ENCODE results near the gene FOXN4. TPM values are rescaled to one million over a fixed set of nuclear protein-coding genes. Genes with fewer than 3 reads are reported as not detected.

Gene FOXN4
- total RNA-seq, 1 experiment from 2014 or later, result 0.52 TPM

DNA sequence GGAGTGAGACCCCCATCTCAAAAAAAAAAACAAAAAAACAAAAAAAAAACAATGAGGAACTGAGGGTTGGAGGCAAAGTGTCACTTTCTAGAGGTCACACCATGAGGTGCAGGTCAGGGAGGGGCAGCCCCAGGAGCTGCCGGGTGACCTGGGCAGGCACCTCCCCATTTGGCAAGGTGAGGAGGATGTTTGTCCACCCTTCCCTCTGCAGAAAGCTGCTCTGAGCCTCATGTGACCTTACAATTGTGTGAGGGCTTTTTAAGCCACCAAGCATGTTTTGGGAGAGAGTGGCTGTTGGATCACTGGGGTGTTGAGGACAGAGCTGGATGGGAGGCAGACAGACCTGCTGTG lies 49.6 kb downstream of the FOXN4 start:
- POLR2A ChIA-PET, result no interaction called here

More for the DNA sequence above, 49.6 kb downstream of the FOXN4 start:
- H2AFZ ChIP-seq (ENCODE audit: low read depth, low read length, poor library complexity, severe bottlenecking), result no peak overlapping the region
- DNase-seq (ENCODE audit: low read depth, low spot score), result no peak
- ChIA-PET CTCF (interaction anchor here (2.5 kb wide), 1 partner anchor 126 kb away, joined by 8 read pairs; no protein-coding TSS in a partner anchor), RAD21 (ENCODE audit: low non-redundant PET in 1 of 2, low total read pairs in 2 of 2, uncharacterized antibody in 2 of 2, unreplicated experiment in 2 of 2) (no interaction called here)
- no peak for TF ChIP-seq POLR2A (IDR thresholded peaks at IDR 0.05; ENCODE audit: borderline replicate concordance, extremely low read depth, insufficient read depth, insufficient read length)
- TF ChIP-seq, protein P1, sequence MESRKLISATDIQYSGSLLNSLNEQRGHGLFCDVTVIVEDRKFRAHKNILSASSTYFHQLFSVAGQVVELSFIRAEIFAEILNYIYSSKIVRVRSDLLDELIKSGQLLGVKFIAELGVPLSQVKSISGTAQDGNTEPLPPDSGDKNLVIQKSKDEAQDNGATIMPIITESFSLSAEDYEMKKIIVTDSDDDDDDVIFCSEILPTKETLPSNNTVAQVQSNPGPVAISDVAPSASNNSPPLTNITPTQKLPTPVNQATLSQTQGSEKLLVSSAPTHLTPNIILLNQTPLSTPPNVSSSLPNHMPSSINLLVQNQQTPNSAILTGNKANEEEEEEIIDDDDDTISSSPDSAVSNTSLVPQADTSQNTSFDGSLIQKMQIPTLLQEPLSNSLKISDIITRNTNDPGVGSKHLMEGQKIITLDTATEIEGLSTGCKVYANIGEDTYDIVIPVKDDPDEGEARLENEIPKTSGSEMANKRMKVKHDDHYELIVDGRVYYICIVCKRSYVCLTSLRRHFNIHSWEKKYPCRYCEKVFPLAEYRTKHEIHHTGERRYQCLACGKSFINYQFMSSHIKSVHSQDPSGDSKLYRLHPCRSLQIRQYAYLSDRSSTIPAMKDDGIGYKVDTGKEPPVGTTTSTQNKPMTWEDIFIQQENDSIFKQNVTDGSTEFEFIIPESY (IDR thresholded peaks at IDR 0.05; ENCODE audit: extremely low read depth, insufficient replicate concordance, low read length), result no peak
- no peak for TF ChIP-seq SP1 (IDR thresholded peaks at IDR 0.05; ENCODE audit: low read depth)
- no peak for TF ChIP-seq SIN3A (IDR thresholded peaks at IDR 0.05; ENCODE audit: low read depth)
- TF ChIP-seq ZNF274 (IDR thresholded peaks at IDR 0.05; ENCODE audit: low read depth, low read length), result no peak
- TF ChIP-seq EGR1 (IDR thresholded peaks at IDR 0.05; ENCODE audit: low read depth), result no peak
- no peak for TF ChIP-seq CEBPB (IDR thresholded peaks at IDR 0.05; ENCODE audit: low read depth)
- TF ChIP-seq, protein P2, sequence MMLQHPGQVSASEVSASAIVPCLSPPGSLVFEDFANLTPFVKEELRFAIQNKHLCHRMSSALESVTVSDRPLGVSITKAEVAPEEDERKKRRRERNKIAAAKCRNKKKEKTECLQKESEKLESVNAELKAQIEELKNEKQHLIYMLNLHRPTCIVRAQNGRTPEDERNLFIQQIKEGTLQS (IDR thresholded peaks at IDR 0.05), result no peak
- no peak for TF ChIP-seq YY1 (IDR thresholded peaks at IDR 0.05; ENCODE audit: extremely low read depth, insufficient replicate concordance, low read depth, low read length)
- TF ChIP-seq POLR2AphosphoS5 (IDR thresholded peaks at IDR 0.05; ENCODE audit: low read depth, low read length), result no peak
- no TSS peak for BruUV-seq (replicated peaks)
- no peak overlapping the region for H3K4me3 ChIP-seq (replicated peaks in 1 of 2; ENCODE audit: low read depth in 1 of 2, low read length in 2 of 2)
- H4K20me1 ChIP-seq (ENCODE audit: insufficient read depth), result no peaks in the 10 kb centered on the region
- no peak overlapping the region for H3K9ac ChIP-seq (ENCODE audit: low read length)
- ATAC-seq, result no peak
- H3K4me1 ChIP-seq (ENCODE audit: control insufficient read depth in 1 of 2, insufficient read depth in 2 of 2, low read length in 2 of 2), result peaks cover 0 to 8% of the 10 kb centered on the region in 2 experiments; a peak in 2 of 4 replicates
- no peak overlapping the region for H3K4me2 ChIP-seq (ENCODE audit: low read length)
- no peaks in the 10 kb centered on the region for H3K9me3 ChIP-seq (ENCODE audit: control insufficient read depth in 1 of 2, insufficient read depth in 1 of 2, low read depth in 1 of 2, low read length in 2 of 2)
- H3K36me3 ChIP-seq (ENCODE audit: control insufficient read depth in 1 of 2, insufficient read depth in 2 of 2, low read length in 2 of 2), result no peaks in the 10 kb centered on the region
- no peaks in the 10 kb centered on the region for H3K79me2 ChIP-seq (ENCODE audit: insufficient read depth, low read length)
- no peaks in the 10 kb centered on the region for H3K27me3 ChIP-seq (ENCODE audit: insufficient read depth, low read length)
- no peak overlapping the region for H3K27ac ChIP-seq (ENCODE audit: low read depth, low read length)
- intact Hi-C loops (cut with micrococcal nuclease), result no loop called here
- H3K9me2 ChIP-seq (ENCODE audit: insufficient read depth), result no peaks in the 10 kb centered on the region

All from HCT116 (cell line).